ENCODE results near the gene MAP4.

DNA sequence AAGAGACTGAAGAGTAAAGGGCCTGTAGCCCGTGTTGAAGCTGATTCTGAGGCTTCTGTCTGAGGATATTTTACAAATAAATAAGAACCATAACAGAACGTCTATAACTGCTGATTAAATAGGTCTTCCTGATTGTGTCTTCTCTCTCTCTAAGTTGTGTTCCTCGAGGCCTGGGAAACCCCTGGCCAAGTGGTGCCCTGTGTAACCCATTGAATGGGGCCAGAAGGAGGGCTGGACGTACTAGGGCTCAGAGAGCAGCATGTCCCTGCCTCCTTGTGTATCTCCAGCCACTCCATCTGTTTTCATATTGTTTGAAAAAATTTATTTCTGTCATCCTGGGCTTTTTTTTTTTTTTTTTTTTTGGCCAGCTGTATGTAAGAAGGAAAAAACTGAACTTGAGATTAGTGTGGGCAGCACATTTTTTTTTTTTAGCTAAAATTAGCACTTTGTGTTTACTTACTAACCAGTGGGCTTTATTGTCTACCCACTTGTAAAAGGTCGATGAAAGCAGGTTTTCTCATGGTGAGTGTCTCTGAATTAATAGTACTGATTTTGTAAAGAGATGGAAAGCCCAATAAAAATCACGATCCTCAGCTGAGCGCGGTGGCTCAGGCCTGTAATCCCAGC, 202.6 kb downstream of the MAP4 start:
- TF ChIP-seq, protein P1, sequence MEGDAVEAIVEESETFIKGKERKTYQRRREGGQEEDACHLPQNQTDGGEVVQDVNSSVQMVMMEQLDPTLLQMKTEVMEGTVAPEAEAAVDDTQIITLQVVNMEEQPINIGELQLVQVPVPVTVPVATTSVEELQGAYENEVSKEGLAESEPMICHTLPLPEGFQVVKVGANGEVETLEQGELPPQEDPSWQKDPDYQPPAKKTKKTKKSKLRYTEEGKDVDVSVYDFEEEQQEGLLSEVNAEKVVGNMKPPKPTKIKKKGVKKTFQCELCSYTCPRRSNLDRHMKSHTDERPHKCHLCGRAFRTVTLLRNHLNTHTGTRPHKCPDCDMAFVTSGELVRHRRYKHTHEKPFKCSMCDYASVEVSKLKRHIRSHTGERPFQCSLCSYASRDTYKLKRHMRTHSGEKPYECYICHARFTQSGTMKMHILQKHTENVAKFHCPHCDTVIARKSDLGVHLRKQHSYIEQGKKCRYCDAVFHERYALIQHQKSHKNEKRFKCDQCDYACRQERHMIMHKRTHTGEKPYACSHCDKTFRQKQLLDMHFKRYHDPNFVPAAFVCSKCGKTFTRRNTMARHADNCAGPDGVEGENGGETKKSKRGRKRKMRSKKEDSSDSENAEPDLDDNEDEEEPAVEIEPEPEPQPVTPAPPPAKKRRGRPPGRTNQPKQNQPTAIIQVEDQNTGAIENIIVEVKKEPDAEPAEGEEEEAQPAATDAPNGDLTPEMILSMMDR (IDR thresholded peaks at IDR 0.05): no peak
- TF ChIP-seq POLR2A (IDR thresholded peaks at IDR 0.05): no peak

All from esophagus squamous epithelium (tissue), 4 donors.